Mesendoderm (in vitro differentiated cells): Measurements from ENCODE around the gene MKI67.
A peak's percentile ranks its signal among the peaks of the same experiment; 100 is the strongest.
"Not testable (repeated sequence)": the region's sequence is repeated elsewhere in the genome, so short reads cannot be mapped to it uniquely, and the experiment has no call there.

Source experiments
- DNase-seq: peaks from one replicate; pipeline ENCODE4 v3.0.0; 2013
- H2AK5ac ChIP-seq: 2 replicates; pipeline ENCODE4 v1.6.1; 2013; ENCODE audit warnings: low read length, inconsistent platforms
- H2BK120ac ChIP-seq: 2 replicates; pipeline ENCODE4 v1.6.1; 2013; ENCODE audit warnings: low read depth, mild to moderate bottlenecking, low read length, moderate library complexity, mixed read lengths
- H2BK15ac ChIP-seq: replicated peaks from 2 replicates; pipeline ENCODE4 v1.6.1; 2013; ENCODE audit warnings: low read depth, mild to moderate bottlenecking, moderate library complexity
- H2BK5ac ChIP-seq: 2 replicates; pipeline ENCODE4 v1.6.1; 2013; ENCODE audit warnings: low read length, inconsistent platforms
- H3K18ac ChIP-seq: 2 replicates; pipeline ENCODE4 v1.6.1; 2013; ENCODE audit warnings: mild to moderate bottlenecking, low read length, mixed read lengths
- H3K23ac ChIP-seq: one replicate; pipeline ENCODE4 v1.6.1; 2013; ENCODE audit warnings: low read length
- H3K27ac ChIP-seq: 2 replicates; pipeline ENCODE4 v1.5.1; 2013; ENCODE audit warnings: low read depth, mild to moderate bottlenecking, inconsistent platforms, low read length, moderate library complexity
- H3K27me3 ChIP-seq: 2 replicates; pipeline ENCODE4 v1.6.1; 2013; ENCODE audit warnings: low read length, control low read depth, mild to moderate bottlenecking, inconsistent platforms; ENCODE audit not compliant: insufficient read depth, poor library complexity
- H3K36me3 ChIP-seq: 2 replicates; pipeline ENCODE4 v1.6.1; 2013; ENCODE audit warnings: low read length, inconsistent platforms; ENCODE audit not compliant: control insufficient read depth, insufficient read depth
- H3K4ac ChIP-seq: one replicate; pipeline ENCODE4 v1.6.1; 2013; ENCODE audit warnings: low read depth, mild to moderate bottlenecking, low read length, moderate library complexity
- H3K4me1 ChIP-seq: 2 replicates; pipeline ENCODE4 v1.6.1; 2013; ENCODE audit warnings: low read depth, low read length, inconsistent platforms; ENCODE audit not compliant: control insufficient read depth
- H3K4me2 ChIP-seq: 2 replicates; pipeline ENCODE4 v1.6.1; 2013; ENCODE audit warnings: low read length
- H3K4me3 ChIP-seq: 2 replicates; pipeline ENCODE4 v1.5.1; 2013; ENCODE audit warnings: mild to moderate bottlenecking, low read length
- H3K56ac ChIP-seq: one replicate; pipeline ENCODE4 v1.6.1; 2013; ENCODE audit warnings: low read length
- H3K79me1 ChIP-seq: 2 replicates; pipeline ENCODE4 v1.6.1; 2013; ENCODE audit warnings: low read length, inconsistent platforms
- H3K79me2 ChIP-seq: 2 replicates; pipeline ENCODE4 v1.6.1; 2013; ENCODE audit warnings: mild to moderate bottlenecking, low read length; ENCODE audit not compliant: control insufficient read depth, insufficient read depth
- H3K9ac ChIP-seq: 2 replicates; pipeline ENCODE4 v1.6.1; 2013; ENCODE audit warnings: low read length, inconsistent platforms
- H4K5ac ChIP-seq: one replicate; pipeline ENCODE4 v1.6.1; 2013; ENCODE audit warnings: low read length
- H4K8ac ChIP-seq: one replicate; pipeline ENCODE4 v1.6.1; 2013; ENCODE audit warnings: low read depth, mild to moderate bottlenecking, control low read depth, low read length, moderate library complexity
- WGBS: extraction: QIAGEN DNeasy Blood & Tissue Kit; methylation state at CpG from one replicate; pipeline ENCODE4 v1.1.7; 2013; ENCODE audit warnings: low lambda C conversion rate, missing lambda C conversion rate; ENCODE audit not compliant: insufficient coverage; ENCODE audit errors: extremely low coverage; 5-methylcytosine and 5-hydroxymethylcytosine counted together

The MKI67 gene

GRCh38 chr10:128144547-128144946 lies 18.3 kb upstream of the MKI67 start:
- no peak overlapping the region for H4K5ac ChIP-seq
- H3K4ac ChIP-seq, result no peak overlapping the region
- no peak overlapping the region for H2BK5ac ChIP-seq
- no peak overlapping the region for H3K27ac ChIP-seq
- H3K56ac ChIP-seq, result no peak overlapping the region
- no peaks in the 10 kb centered on the region for H3K36me3 ChIP-seq
- no peaks in the 10 kb centered on the region for H3K4me1 ChIP-seq
- no peak for DNase-seq
- H3K4me2 ChIP-seq, result no peak overlapping the region
- no peaks in the 10 kb centered on the region for H3K79me2 ChIP-seq
- no peak overlapping the region for H3K9ac ChIP-seq
- H4K8ac ChIP-seq, result no peak overlapping the region
- no peak overlapping the region for H2BK15ac ChIP-seq
- no peak overlapping the region for H2BK120ac ChIP-seq
- H3K79me1 ChIP-seq, result no peaks in the 10 kb centered on the region
- no peak overlapping the region for H3K18ac ChIP-seq
- no peaks in the 10 kb centered on the region for H3K27me3 ChIP-seq
- H3K23ac ChIP-seq, result no peak overlapping the region
- no CpG with 5 or more reads among the region's 1 CpG for WGBS
- H3K4me3 ChIP-seq, result no peak overlapping the region
- no peak overlapping the region for H2AK5ac ChIP-seq

DNA sequence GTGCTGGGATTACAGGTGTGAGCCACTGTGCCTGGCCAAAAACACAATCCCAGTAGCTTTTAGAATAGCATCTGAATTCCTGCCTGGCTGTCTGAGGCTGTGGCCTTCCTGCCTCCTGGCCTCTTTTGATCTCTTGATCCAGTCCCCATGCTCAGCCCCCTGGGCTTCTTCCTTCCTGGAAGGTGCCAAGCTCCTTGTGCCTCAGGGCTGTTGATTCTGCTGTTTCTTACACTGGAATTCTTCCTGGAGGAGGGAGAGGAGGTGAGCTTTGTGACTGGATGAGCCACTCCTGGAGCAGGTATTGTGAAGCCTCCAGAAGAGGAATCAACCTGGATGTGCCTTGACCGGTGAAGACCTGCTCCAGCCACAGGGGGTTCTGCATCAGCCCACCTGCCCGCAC lies 17.3 kb upstream of the MKI67 start:
- H3K4me1 ChIP-seq, result no peaks in the 10 kb centered on the region
- WGBS, result no CpG with 5 or more reads among the region's 2 CpGs
- H3K27ac ChIP-seq, result no peak overlapping the region
- H2BK5ac ChIP-seq, result no peak overlapping the region
- H3K79me1 ChIP-seq, result no peaks in the 10 kb centered on the region
- H3K27me3 ChIP-seq, result no peaks in the 10 kb centered on the region
- no peak overlapping the region for H3K4ac ChIP-seq
- no peak overlapping the region for H3K56ac ChIP-seq
- no peak overlapping the region for H3K18ac ChIP-seq
- H3K36me3 ChIP-seq, result no peaks in the 10 kb centered on the region
- no peak overlapping the region for H3K4me3 ChIP-seq
- no peak overlapping the region for H2BK120ac ChIP-seq
- H4K5ac ChIP-seq, result no peak overlapping the region
- H3K79me2 ChIP-seq, result no peaks in the 10 kb centered on the region
- no peak overlapping the region for H3K4me2 ChIP-seq
- no peak overlapping the region for H2AK5ac ChIP-seq
- no peak overlapping the region for H4K8ac ChIP-seq
- H2BK15ac ChIP-seq, result no peak overlapping the region
- H3K9ac ChIP-seq, result no peak overlapping the region
- no peak overlapping the region for H3K23ac ChIP-seq
- DNase-seq, result peak; percentile 30

GRCh38 chr10:128140425-128140824 lies 14.2 kb upstream of the MKI67 start:
- Histone ChIP-seq H3K27me3 (no peaks in the 10 kb centered on the region), H4K5ac (no peak overlapping the region), H3K79me1 (no peaks in the 10 kb centered on the region), H3K4me1 (no peaks in the 10 kb centered on the region), H3K79me2 (no peaks in the 10 kb centered on the region), H3K23ac (no peak overlapping the region), H3K56ac (no peak overlapping the region), H2BK120ac (no peak overlapping the region), H3K27ac (no peak overlapping the region), H3K9ac (no peak overlapping the region), H3K36me3 (no peaks in the 10 kb centered on the region), H2BK5ac (no peak overlapping the region), H2BK15ac (no peak overlapping the region), H3K18ac (no peak overlapping the region), H2AK5ac (no peak overlapping the region), H4K8ac (no peak overlapping the region), H3K4me2 (no peak overlapping the region), H3K4me3 (no peak overlapping the region), H3K4ac (no peak overlapping the region)
- no peak for DNase-seq
- WGBS, result no CpG with 5 or more reads among the region's 3 CpGs

DNA sequence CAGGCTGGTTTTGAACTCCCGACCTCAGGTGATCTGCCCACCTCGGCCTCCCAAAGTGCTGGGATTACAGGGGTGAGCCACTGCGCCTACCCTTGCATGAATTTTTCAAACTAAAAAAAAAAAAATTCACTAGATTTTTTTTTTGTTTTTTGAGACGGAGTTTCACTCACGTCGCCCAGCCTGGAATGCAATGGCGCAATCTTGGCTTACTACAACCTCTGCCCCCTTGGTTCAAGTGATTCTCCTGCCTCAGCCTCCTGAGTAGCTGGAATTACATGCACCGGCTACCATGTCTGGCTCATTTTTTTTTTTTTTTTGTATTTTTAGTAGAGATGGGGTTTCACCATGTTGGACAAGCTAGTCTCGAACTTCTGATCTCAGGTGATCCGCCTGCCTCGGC lies 12.2 kb upstream of the MKI67 start:
- not testable (repeated sequence) for H3K56ac ChIP-seq, H3K4me2 ChIP-seq, H2AK5ac ChIP-seq, H4K8ac ChIP-seq, H3K4ac ChIP-seq, H3K79me2 ChIP-seq, H3K4me1 ChIP-seq, H2BK120ac ChIP-seq, DNase-seq, H2BK15ac ChIP-seq, H3K27me3 ChIP-seq, H3K4me3 ChIP-seq, H3K36me3 ChIP-seq, H3K27ac ChIP-seq, H3K23ac ChIP-seq, H3K18ac ChIP-seq, H3K79me1 ChIP-seq, H4K5ac ChIP-seq, H2BK5ac ChIP-seq, H3K9ac ChIP-seq
- WGBS, result no CpG with 5 or more reads among the region's 11 CpGs

- Histone ChIP-seq H3K4ac (no peak overlapping the region), H3K27me3 (no peaks in the 10 kb centered on the region), H2AK5ac (no peak overlapping the region), H3K18ac (no peak overlapping the region), H3K4me2 (no peak overlapping the region), H3K23ac (no peak overlapping the region), H3K4me3 (no peak overlapping the region), H3K9ac (no peak overlapping the region), H3K79me1 (no peaks in the 10 kb centered on the region), H2BK5ac (no peak overlapping the region), H4K8ac (no peak overlapping the region), H3K4me1 (no peaks in the 10 kb centered on the region), H3K56ac (no peak overlapping the region), H4K5ac (no peak overlapping the region), H2BK15ac (no peak overlapping the region), H3K27ac (no peak overlapping the region), H2BK120ac (no peak overlapping the region), H3K79me2 (no peaks in the 10 kb centered on the region), H3K36me3 (no peaks in the 10 kb centered on the region)
- no peak for DNase-seq
- WGBS, result no CpG with 5 or more reads among the region's 1 CpG
Measured at GRCh38 chr10:128137877-128138276, 11.7 kb upstream of the MKI67 start.

- no peak for DNase-seq
- Histone ChIP-seq H2BK15ac (no peak overlapping the region), H3K36me3 (no peaks in the 10 kb centered on the region)
Measured at GRCh38 chr10:128130051-128130450, 3.8 kb upstream of the MKI67 start.

More at GRCh38 chr10:128130051-128130450, 3.8 kb upstream of the MKI67 start:
- Histone ChIP-seq H4K5ac (no peak overlapping the region), H3K9ac (no peak overlapping the region), H4K8ac (no peak overlapping the region), H3K56ac (no peak overlapping the region), H3K23ac (no peak overlapping the region), H3K27ac (no peak overlapping the region), H2BK5ac (no peak overlapping the region), H3K4ac (no peak overlapping the region), H3K27me3 (no peaks in the 10 kb centered on the region), H3K4me1 (no peaks in the 10 kb centered on the region), H3K79me1 (no peaks in the 10 kb centered on the region), H3K4me3 (no peak overlapping the region), H2AK5ac (no peak overlapping the region), H3K79me2 (peaks cover 7% of the 10 kb centered on the region), H2BK120ac (no peak overlapping the region), H3K4me2 (no peak overlapping the region), H3K18ac (no peak overlapping the region)
- WGBS, result no CpG with 5 or more reads among the region's 1 CpG
